ENCODE results near the gene FBXO21. TPM values are rescaled to one million over a fixed set of nuclear protein-coding genes. Genes with fewer than 3 reads are reported as not detected.

The FBXO21 gene
- total RNA-seq, 4 donors from 2014 or later, result 38.4 to 54.4 (median 48.6) TPM

- no peaks in the 10 kb centered on the region for H3K27me3 ChIP-seq
- peaks cover 0 to 69% (median 16%) of the 10 kb centered on the region in 3 donors for H3K36me3 ChIP-seq
- intact Hi-C loops (cut with DNase I), result no loop called here
- H3K4me3 ChIP-seq, result no peak overlapping the region
- no peak for TF ChIP-seq CTCF (IDR thresholded peaks at IDR 0.05)
- no peak for TF ChIP-seq POLR2A (IDR thresholded peaks at IDR 0.05)
- H3K9me3 ChIP-seq, result no peaks in the 10 kb centered on the region
- H3K27ac ChIP-seq, result no peak overlapping the region
- peaks cover 1 to 20% (median 4%) of the 10 kb centered on the region in 3 donors for H3K4me1 ChIP-seq
- 85 to 89% methylated on average over 13 of the region's 13 CpGs for WGBS, 2 donors
- no peak for DNase-seq
Measured at GRCh38 chr12:117145597-117146154, 44.6 kb downstream of the FBXO21 start.

- no peak for DNase-seq
- Histone ChIP-seq H3K27me3 (no peaks in the 10 kb centered on the region), H3K9me3 (no peaks in the 10 kb centered on the region), H3K36me3 (peaks cover 0 to 58% (median 10%) of the 10 kb centered on the region in 3 donors), H3K27ac (no peak overlapping the region), H3K4me3 (no peak overlapping the region), H3K4me1 (peaks cover 7 to 30% (median 11%) of the 10 kb centered on the region in 3 donors)
- WGBS, 2 donors, result 88 to 96% methylated on average over 14 to 15 of the region's 15 CpGs
- TF ChIP-seq POLR2A (IDR thresholded peaks at IDR 0.05) (no peak), CTCF (IDR thresholded peaks at IDR 0.05) (no peak)
- intact Hi-C loops (cut with DNase I), result no loop called here
Measured at GRCh38 chr12:117144599-117144998, 45.7 kb downstream of the FBXO21 start.

DNA sequence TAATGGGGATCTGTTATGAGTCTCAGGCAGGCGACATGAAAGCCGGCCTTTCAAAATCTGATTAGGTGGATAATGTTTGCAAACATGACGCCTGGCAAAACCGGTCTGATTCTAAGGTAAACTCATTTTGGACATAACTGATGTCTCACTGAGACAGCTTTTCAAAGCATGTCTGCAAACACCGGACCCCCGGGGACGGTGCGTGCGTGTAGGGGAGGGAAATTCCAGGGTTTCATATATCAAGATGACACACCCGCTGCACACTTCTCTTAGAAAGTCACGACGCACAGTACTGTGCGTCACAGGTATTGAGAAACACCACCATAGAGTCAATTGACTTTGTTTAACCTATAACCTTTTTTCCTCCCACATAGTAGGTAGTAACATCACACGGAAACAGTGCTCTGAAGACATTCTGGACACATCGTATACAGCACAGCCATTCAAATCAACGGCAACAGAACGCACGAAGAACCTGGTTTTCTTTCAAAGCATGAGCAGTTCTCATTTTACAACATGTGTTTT, 47.2 kb downstream of the FBXO21 start:
- Histone ChIP-seq H3K9me3 (no peaks in the 10 kb centered on the region), H3K27me3 (no peaks in the 10 kb centered on the region), H3K27ac (no peak overlapping the region), H3K4me1 (peaks cover 7 to 31% (median 11%) of the 10 kb centered on the region in 3 donors), H3K4me3 (no peak overlapping the region), H3K36me3 (peaks cover 0 to 43% (median 10%) of the 10 kb centered on the region in 3 donors)
- no peak for DNase-seq
- intact Hi-C loops (cut with DNase I), result no loop called here
- 45 to 80% methylated on average over 16 to 18 of the region's 18 CpGs for WGBS, 2 donors
- TF ChIP-seq CTCF (IDR thresholded peaks at IDR 0.05) (no peak), POLR2A (IDR thresholded peaks at IDR 0.05) (no peak)

DNA sequence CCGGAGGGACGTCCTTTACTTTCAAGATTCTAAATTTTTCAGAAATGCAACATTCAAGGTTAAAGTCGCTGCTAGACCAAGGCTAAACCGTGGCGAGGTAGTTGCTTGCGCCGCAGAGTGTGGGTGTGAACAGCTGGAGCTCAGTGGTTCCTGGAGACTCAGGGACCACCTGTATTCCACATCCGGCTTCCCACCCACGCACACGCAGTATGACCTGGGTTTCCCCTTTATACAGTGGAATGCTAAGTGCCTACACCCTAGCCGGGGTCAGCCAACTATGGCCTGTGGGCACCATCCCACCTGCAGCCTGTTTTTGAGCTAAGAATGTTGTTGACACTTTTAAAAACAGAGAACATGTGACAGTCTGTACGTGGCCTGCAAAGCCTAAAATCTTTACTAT, 48.2 kb downstream of the FBXO21 start:
- TF ChIP-seq CTCF (IDR thresholded peaks at IDR 0.05) (no peak), POLR2A (IDR thresholded peaks at IDR 0.05) (no peak)
- WGBS, 2 donors, result 83 to 87% methylated on average over 12 of the region's 12 CpGs
- H3K36me3 ChIP-seq, result peaks cover 0 to 38% (median 10%) of the 10 kb centered on the region in 3 donors
- H3K27me3 ChIP-seq, result no peaks in the 10 kb centered on the region
- intact Hi-C loops (cut with DNase I), result no loop called here
- DNase-seq, result no peak
- H3K4me3 ChIP-seq, result no peak overlapping the region
- H3K4me1 ChIP-seq, result peaks cover 7 to 31% (median 11%) of the 10 kb centered on the region in 3 donors
- H3K27ac ChIP-seq, result no peak overlapping the region
- no peaks in the 10 kb centered on the region for H3K9me3 ChIP-seq

GRCh38 chr12:117141097-117141898, 49.0 kb downstream of the FBXO21 start:
- TF ChIP-seq POLR2A (IDR thresholded peaks at IDR 0.05) (no peak), CTCF (IDR thresholded peaks at IDR 0.05) (no peak)
- no peaks in the 10 kb centered on the region for H3K27me3 ChIP-seq
- no peak overlapping the region for H3K27ac ChIP-seq
- H3K9me3 ChIP-seq, result no peaks in the 10 kb centered on the region
- peaks cover 0 to 33% (median 10%) of the 10 kb centered on the region in 3 donors for H3K36me3 ChIP-seq
- peaks cover 7 to 31% (median 11%) of the 10 kb centered on the region in 3 donors for H3K4me1 ChIP-seq
- no peak for DNase-seq
- intact Hi-C loops (cut with DNase I), result no loop called here
- H3K4me3 ChIP-seq, result no peak overlapping the region
- WGBS, 2 donors, result 80 to 86% methylated on average over 8 to 15 of the region's 29 CpGs
